ENCODE measurements around the gene ATP2A2.
A peak's percentile ranks its signal among the peaks of the same experiment; 100 is the strongest.
"Not testable (repeated sequence)": the region's sequence is repeated elsewhere in the genome, so short reads cannot be mapped to it uniquely, and the experiment has no call there.

The ATP2A2 gene

GRCh38 chr12:110358384-110359097, 77.5 kb downstream of the ATP2A2 start:
- not testable (repeated sequence) for H3K27ac ChIP-seq
- TF ChIP-seq CTCF (IDR thresholded peaks at IDR 0.05): peak; percentile 23

- H3K27ac ChIP-seq: no peak overlapping the region
- no peak for TF ChIP-seq ZFX (IDR thresholded peaks at IDR 0.05; ENCODE audit: borderline replicate concordance)
- no peak for TF ChIP-seq CTCF (IDR thresholded peaks at IDR 0.05)
Measured at GRCh38 chr12:110361216-110361615, 80.2 kb downstream of the ATP2A2 start.

GRCh38 chr12:110365489-110366320, 84.7 kb downstream of the ATP2A2 start:
- TF ChIP-seq CTCF (IDR thresholded peaks at IDR 0.05): no peak
- TF ChIP-seq ZFX (IDR thresholded peaks at IDR 0.05; ENCODE audit: borderline replicate concordance): no peak

GRCh38 chr12:110366321-110367142, 85.5 kb downstream of the ATP2A2 start:
- TF ChIP-seq ZFX (IDR thresholded peaks at IDR 0.05; ENCODE audit: borderline replicate concordance) (no peak), CTCF (IDR thresholded peaks at IDR 0.05) (no peak)
- no peak overlapping the region for H3K27ac ChIP-seq

More at GRCh38 chr12:110365489-110366320, 84.7 kb downstream of the ATP2A2 start:
- H3K27ac ChIP-seq: no peak overlapping the region

- no peak overlapping the region for H3K27ac ChIP-seq
- TF ChIP-seq ZFX (IDR thresholded peaks at IDR 0.05; ENCODE audit: borderline replicate concordance): no peak
- no peak for TF ChIP-seq CTCF (IDR thresholded peaks at IDR 0.05)
Measured at GRCh38 chr12:110367181-110367864, 86.3 kb downstream of the ATP2A2 start.

GRCh38 chr12:110369992-110370391, 88.9 kb downstream of the ATP2A2 start:
- TF ChIP-seq ZFX (IDR thresholded peaks at IDR 0.05; ENCODE audit: borderline replicate concordance): no peak
- no peak for TF ChIP-seq CTCF (IDR thresholded peaks at IDR 0.05)
- H3K27ac ChIP-seq: 0 out of 2 replicates have a peak overlapping the region, but pooled peaks have one; percentile 5
